Measurements from ENCODE around the gene KCNK17. TPM values are rescaled to one million over a fixed set of nuclear protein-coding genes. Genes with fewer than 3 reads are reported as not detected.
A peak's percentile ranks its signal among the peaks of the same experiment; 100 is the strongest.

KCNK17 gene
- total and polyA plus RNA-seq, 2 of the 8 experiments (the other 6 are each of a cell fraction or from before 2014, with no cell fraction given): 2.9 to 3.4 TPM

GRCh38 chr6:39294899-39295298, 19.3 kb downstream of the KCNK17 start:
- Histone ChIP-seq H4K20me1 (replicated peaks in 1 of 2; ENCODE audit: control insufficient read depth in 1 of 2, insufficient read depth in 2 of 2, low read length in 2 of 2) (no peaks in the 10 kb centered on the region), H2AK5ac (ENCODE audit: low read depth, low read length) (no peak overlapping the region), H3K79me1 (ENCODE audit: low read depth, low read length) (no peaks in the 10 kb centered on the region), H3K36me3 (ENCODE audit: control insufficient read depth in 2 of 4, insufficient read depth in 4 of 4, low read length in 3 of 4) (no peaks in the 10 kb centered on the region), H4K5ac (ENCODE audit: insufficient read length, low read depth, low read length) (no peak overlapping the region), H3K23ac (ENCODE audit: insufficient read length) (no peak overlapping the region), H3K23me2 (ENCODE audit: low read depth, low read length) (no peaks in the 10 kb centered on the region; the same call in 1 of the 2 replicates), H2BK15ac (ENCODE audit: low read length) (no peak overlapping the region), H3K27ac (ENCODE audit: low read depth, low read length) (no peak overlapping the region), H3K79me2 (ENCODE audit: control insufficient read depth in 1 of 2, insufficient read depth in 2 of 2, low read length in 2 of 2) (no peaks in the 10 kb centered on the region), H2AFZ (ENCODE audit: low read length) (no peak overlapping the region), H2BK12ac (ENCODE audit: low read depth, low read length) (no peak overlapping the region), H3K56ac (replicated peaks; ENCODE audit: insufficient read length, low read depth, low read length) (no peak overlapping the region), H4K91ac (replicated peaks; ENCODE audit: insufficient read length, low read length) (no peak overlapping the region), H3K4me2 (ENCODE audit: insufficient read depth in 1 of 2, low read depth in 2 of 2, low read length in 2 of 2) (no peak overlapping the region), H3K14ac (ENCODE audit: insufficient read length) (no peak overlapping the region), H4K8ac (ENCODE audit: extremely low read depth, insufficient read depth, low read length) (no peak overlapping the region), H3K18ac (ENCODE audit: extremely low read depth, low read length) (no peak overlapping the region), H3K9ac (replicated peaks in 1 of 4; ENCODE audit: extremely low read depth in 1 of 4, low read depth in 3 of 4, low read length in 3 of 4) (no peak overlapping the region), H2BK20ac (ENCODE audit: low read length) (0 out of 2 replicates have a peak overlapping the region, but pooled peaks have one; percentile 86), H3K27me3 (replicated peaks in 1 of 4; ENCODE audit: control insufficient read depth in 3 of 4, extremely low read depth in 1 of 4, insufficient read depth in 3 of 4, low read length in 3 of 4) (peaks cover 0 to 9% (median 1%) of the 10 kb centered on the region in 4 experiments; a peak in 3 of 7 replicates), H3K4me1 (replicated peaks in 1 of 4; ENCODE audit: control insufficient read depth in 3 of 4, insufficient read depth in 4 of 4, low read length in 3 of 4) (peaks cover 0 to 15% (median 11%) of the 10 kb centered on the region in 4 experiments), H3K4ac (replicated peaks; ENCODE audit: insufficient read length, low read depth, low read length) (no peak overlapping the region), H2BK120ac (replicated peaks; ENCODE audit: low read depth, low read length) (no peak overlapping the region), H2BK5ac (ENCODE audit: low read depth, low read length) (no peak overlapping the region), H3K9me3 (ENCODE audit: insufficient read depth in 2 of 2, low read depth in 1 of 2, low read length in 1 of 2) (no peaks in the 10 kb centered on the region), H3K4me3 (ENCODE audit: extremely low read depth in 1 of 4, insufficient read depth in 2 of 4, low read depth in 3 of 4, low read length in 4 of 4) (no peak overlapping the region)
- DNase-seq (ENCODE audit: low read depth in 1 of 2, low spot score in 2 of 2): no peak
- WGBS, 2 experiments (ENCODE audit: extremely low coverage in 1 of 2, insufficient coverage in 1 of 2, insufficient read length in 1 of 2, insufficient replicate concordance in 2 of 2, low coverage in 1 of 2, low lambda C conversion rate in 2 of 2, missing lambda C conversion rate in 1 of 2): 71% methylated on average over 1 of the region's 1 CpG; no CpG with 5 or more reads in 1 of the 2 experiments
- TF ChIP-seq SIX5 (IDR thresholded peaks at IDR 0.05; ENCODE audit: low read depth, low read length): no peak
- peak; percentile 84 for TF ChIP-seq KDM1A (IDR thresholded peaks at IDR 0.05; ENCODE audit: borderline replicate concordance, low read length)
- POLR2A ChIA-PET (ENCODE audit: partially characterized antibody): interaction anchor here (0.7 kb wide), 1 partner anchor 69 kb away, joined by 3 read pairs; no protein-coding TSS in a partner anchor
- no peak for FAIRE-seq
- CTCF ChIA-PET (ENCODE audit: partially characterized antibody): interaction anchor here (0.9 to 47.4 kb wide), 4 partner anchors 8 to 135 kb away, joined by 3 to 1738 read pairs (median 4); partner anchors contain the start of gene KCNK5

Measured in H1 (cell line).